Activated T-helper 17 cell treated with anti-CD3 and anti-CD28 coated beads, Interleukin-2, amount 50 U/mL, for 72 hours (primary cell): ENCODE measurements around the gene LSAMP. TPM values are rescaled to one million over a fixed set of nuclear protein-coding genes. Genes with fewer than 3 reads are reported as not detected.
"Not testable (repeated sequence)": the region's sequence is repeated elsewhere in the genome, so short reads cannot be mapped to it uniquely, and the experiment has no call there.

ENCODE experiments used
- ATAC-seq: fragments of 150-1000 bp; cut with Tn5 transposase; replicated peaks from 2 replicates; pipeline ENCODE4 v1.10.0; 2021; ENCODE audit warnings: mild to moderate bottlenecking, moderate library complexity
- H3K27ac Mint-ChIP-seq: one replicate; pipeline ENCODE4 v1.8.0; 2022; ENCODE audit warnings: mixed read lengths
- H3K27me3 Mint-ChIP-seq: one replicate; pipeline ENCODE4 v1.8.0; 2022; ENCODE audit warnings: mixed read lengths
- H3K36me3 Mint-ChIP-seq: one replicate; pipeline ENCODE4 v1.8.0; 2022; ENCODE audit warnings: low read depth, mild to moderate bottlenecking, mixed read lengths
- H3K4me1 Mint-ChIP-seq: one replicate; pipeline ENCODE4 v1.8.0; 2022; ENCODE audit warnings: mixed read lengths
- H3K4me3 Mint-ChIP-seq: one replicate; pipeline ENCODE4 v1.8.0; 2022; ENCODE audit warnings: mild to moderate bottlenecking, mixed read lengths
- H3K9me3 Mint-ChIP-seq: one replicate; pipeline ENCODE4 v1.8.0; 2022; ENCODE audit warnings: mixed read lengths
- total RNA-seq, 2 donors: library from RNA; stranded (reverse); gene quantifications; one replicate each; pipeline ENCODE4 v1.2.3, GENCODE V29; 2022

The LSAMP gene
- total RNA-seq, 2 donors from 2014 or later, result not detected

DNA sequence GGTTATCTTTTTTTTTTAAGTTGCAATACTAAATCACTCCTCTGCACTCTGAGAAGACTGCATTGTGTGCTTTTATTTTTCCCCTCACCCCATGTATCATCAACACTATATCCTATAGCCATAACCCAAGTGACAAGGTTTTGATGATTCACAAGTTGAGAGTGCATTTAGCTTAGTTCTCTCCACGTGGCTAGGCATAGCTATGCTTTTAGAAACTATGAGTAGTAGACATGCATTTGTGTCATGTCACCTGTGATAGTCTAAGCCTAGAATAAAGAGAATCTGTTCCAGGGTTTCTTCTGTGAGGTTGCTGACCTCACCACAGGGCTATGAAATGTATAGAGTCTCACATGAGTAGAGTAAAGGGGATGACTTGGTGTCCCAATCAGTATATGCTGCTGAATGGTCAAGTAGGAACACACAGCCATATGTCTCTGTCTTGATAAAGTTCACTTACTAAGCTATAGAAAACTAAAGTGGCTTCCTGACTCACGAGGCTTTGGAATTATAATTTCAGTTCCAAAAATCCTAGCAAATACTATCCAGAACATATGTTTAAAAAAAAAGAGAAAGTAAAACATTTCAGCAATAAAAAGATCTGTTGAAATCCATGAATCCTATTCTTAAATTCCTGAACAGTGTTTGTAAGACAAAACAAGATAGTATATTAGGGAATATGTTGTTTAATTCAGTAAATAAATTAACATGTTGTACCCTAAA lies 206.3 kb downstream of the LSAMP start:
- Mint-ChIP-seq H3K36me3 (no peaks in the 10 kb centered on the region), H3K27me3 (no peaks in the 10 kb centered on the region), H3K4me3 (no peak overlapping the region), H3K9me3 (peaks cover 6% of the 10 kb centered on the region), H3K4me1 (no peaks in the 10 kb centered on the region), H3K27ac (no peak overlapping the region)
- no peak for ATAC-seq

GRCh38 chr3:116233711-116234357 lies 211.5 kb downstream of the LSAMP start:
- Mint-ChIP-seq H3K4me3 (no peak overlapping the region), H3K27ac (no peak overlapping the region), H3K27me3 (peaks cover 3% of the 10 kb centered on the region), H3K4me1 (no peaks in the 10 kb centered on the region), H3K36me3 (no peaks in the 10 kb centered on the region), H3K9me3 (peaks cover 4% of the 10 kb centered on the region)
- no peak for ATAC-seq

- peaks cover 7% of the 10 kb centered on the region for H3K9me3 Mint-ChIP-seq
- ATAC-seq, result no peak
- H3K27ac Mint-ChIP-seq, result no peak overlapping the region
- no peaks in the 10 kb centered on the region for H3K36me3 Mint-ChIP-seq
- peaks cover 3% of the 10 kb centered on the region for H3K27me3 Mint-ChIP-seq
- no peak overlapping the region for H3K4me3 Mint-ChIP-seq
- H3K4me1 Mint-ChIP-seq, result no peaks in the 10 kb centered on the region
These were observed 214.8 kb downstream of the LSAMP start for GRCh38 chr3:116230431-116231020.

DNA sequence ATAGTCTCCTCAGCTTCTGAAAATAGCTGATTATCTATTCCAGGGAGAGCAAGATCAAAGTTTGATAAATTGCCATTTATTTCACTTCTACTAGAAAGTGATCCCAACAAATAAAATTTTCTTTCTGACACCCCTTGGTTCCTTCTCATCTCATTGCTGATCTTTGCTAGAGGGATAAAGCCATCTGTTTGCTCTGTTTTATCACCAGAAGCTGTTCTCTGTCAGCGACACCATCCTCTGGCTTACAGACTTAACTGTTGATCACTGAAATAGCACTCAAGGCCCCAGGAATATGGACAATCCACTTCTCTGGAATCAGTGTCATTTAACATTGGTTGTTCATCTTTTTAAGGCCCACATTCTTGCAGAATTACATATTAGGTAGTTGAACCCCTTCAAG lies 219.0 kb downstream of the LSAMP start:
- Mint-ChIP-seq H3K9me3 (peaks cover 3% of the 10 kb centered on the region), H3K27me3 (no peaks in the 10 kb centered on the region), H3K27ac (no peak overlapping the region), H3K36me3 (no peaks in the 10 kb centered on the region), H3K4me1 (no peaks in the 10 kb centered on the region), H3K4me3 (no peak overlapping the region)
- ATAC-seq, result no peak

DNA sequence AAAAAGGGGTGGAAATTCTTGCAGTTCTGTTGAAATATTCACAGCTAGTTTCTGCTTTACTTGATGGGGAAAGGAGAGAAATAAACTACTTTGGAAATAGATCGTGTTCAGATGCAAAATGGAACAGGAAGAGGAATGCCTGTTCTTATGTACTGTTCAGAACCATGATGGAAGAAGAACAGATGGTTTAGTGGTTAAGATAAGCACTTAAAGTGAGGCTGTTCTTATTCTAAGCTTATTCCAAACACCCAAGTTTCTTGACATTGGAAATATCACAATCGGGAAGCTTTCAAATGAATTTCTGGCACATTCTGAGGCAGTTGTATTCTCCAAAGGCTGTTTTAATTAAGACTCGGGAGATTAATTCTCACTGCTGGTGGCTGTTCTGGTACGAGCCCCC lies 228.5 kb downstream of the LSAMP start:
- no peak overlapping the region for H3K27ac Mint-ChIP-seq
- peaks cover 1% of the 10 kb centered on the region for H3K9me3 Mint-ChIP-seq
- H3K27me3 Mint-ChIP-seq, result no peaks in the 10 kb centered on the region
- ATAC-seq, result no peak
- H3K4me1 Mint-ChIP-seq, result no peaks in the 10 kb centered on the region
- H3K36me3 Mint-ChIP-seq, result no peaks in the 10 kb centered on the region
- no peak overlapping the region for H3K4me3 Mint-ChIP-seq

GRCh38 chr3:116211901-116212300 lies 233.4 kb downstream of the LSAMP start:
- no peak for ATAC-seq
- Mint-ChIP-seq H3K27me3 (no peaks in the 10 kb centered on the region), H3K27ac (no peak overlapping the region), H3K36me3 (no peaks in the 10 kb centered on the region), H3K4me1 (no peaks in the 10 kb centered on the region), H3K9me3 (peaks cover 7% of the 10 kb centered on the region), H3K4me3 (no peak overlapping the region)

DNA sequence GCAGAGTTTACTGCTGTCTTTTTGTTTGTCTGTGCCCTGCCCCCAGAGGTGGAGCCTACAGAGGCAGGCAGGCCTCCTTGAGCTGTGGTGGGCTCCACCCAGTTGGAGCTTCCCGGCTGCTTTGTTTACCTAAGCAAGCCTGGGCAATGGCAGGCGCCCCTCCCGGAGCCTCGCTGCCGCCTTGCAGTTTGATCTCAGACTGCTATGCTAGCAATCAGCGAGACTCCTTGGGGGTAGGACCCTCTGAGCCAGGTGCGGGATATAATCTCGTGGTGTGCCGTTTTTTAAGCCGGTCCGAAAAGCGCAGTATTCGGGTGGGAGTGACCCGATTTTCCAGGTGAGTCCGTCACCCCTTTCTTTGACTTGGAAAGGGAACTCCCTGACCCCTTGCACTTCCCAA lies 236.5 kb downstream of the LSAMP start:
- H3K4me1 Mint-ChIP-seq, H3K9me3 Mint-ChIP-seq, H3K4me3 Mint-ChIP-seq, H3K27me3 Mint-ChIP-seq, ATAC-seq, H3K27ac Mint-ChIP-seq, H3K36me3 Mint-ChIP-seq: not testable (repeated sequence)

GRCh38 chr3:116200956-116201690 lies 244.2 kb downstream of the LSAMP start:
- Mint-ChIP-seq H3K27me3 (no peaks in the 10 kb centered on the region), H3K36me3 (no peaks in the 10 kb centered on the region), H3K9me3 (peaks cover 4% of the 10 kb centered on the region), H3K4me1 (no peaks in the 10 kb centered on the region), H3K4me3 (no peak overlapping the region), H3K27ac (no peak overlapping the region)
- no peak for ATAC-seq

DNA sequence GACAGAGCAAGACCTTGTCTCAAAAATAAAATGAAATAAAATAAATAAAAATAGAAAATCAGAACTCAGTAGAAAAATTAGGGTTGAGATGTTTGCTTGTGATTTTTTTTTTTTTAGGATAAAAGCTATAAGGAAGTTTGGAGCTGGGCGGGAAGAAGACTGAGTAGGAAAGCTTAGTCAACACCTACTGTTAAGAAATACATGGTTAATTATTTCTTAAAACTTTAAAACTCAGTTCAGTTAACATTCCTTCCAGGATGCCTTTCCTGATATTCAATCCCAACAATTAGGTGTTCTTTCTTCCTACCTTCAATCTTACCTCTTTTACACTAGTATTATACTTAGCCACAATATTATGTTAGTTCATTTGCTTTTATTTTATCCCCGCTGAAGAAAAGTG lies 246.2 kb downstream of the LSAMP start:
- Mint-ChIP-seq H3K4me3 (no peak overlapping the region), H3K36me3 (no peaks in the 10 kb centered on the region), H3K27ac (no peak overlapping the region), H3K4me1 (no peaks in the 10 kb centered on the region), H3K27me3 (no peaks in the 10 kb centered on the region), H3K9me3 (peaks cover 5% of the 10 kb centered on the region)
- ATAC-seq, result no peak

DNA sequence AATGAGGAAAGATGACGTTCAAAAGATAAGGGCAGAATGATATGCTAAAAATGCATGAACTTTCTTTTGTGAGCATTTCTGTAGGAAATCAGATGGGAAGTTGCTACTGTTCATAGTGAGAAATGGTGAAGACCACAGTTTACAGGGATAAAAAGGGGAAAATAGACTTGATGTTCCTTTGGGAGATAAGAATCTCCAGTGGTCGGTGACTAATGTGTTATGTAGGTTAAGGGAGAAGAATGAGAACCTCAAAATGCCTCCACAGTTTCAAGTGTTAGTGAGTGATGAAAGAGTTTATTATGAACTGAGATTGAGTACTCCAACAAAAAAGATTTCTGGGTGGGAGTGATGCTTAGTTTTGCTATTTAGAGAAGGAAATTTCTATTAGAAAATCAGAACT lies 247.2 kb downstream of the LSAMP start:
- no peak for ATAC-seq
- Mint-ChIP-seq H3K27me3 (no peaks in the 10 kb centered on the region), H3K36me3 (no peaks in the 10 kb centered on the region), H3K4me3 (no peak overlapping the region), H3K4me1 (no peaks in the 10 kb centered on the region), H3K27ac (no peak overlapping the region), H3K9me3 (peaks cover 8% of the 10 kb centered on the region)

DNA sequence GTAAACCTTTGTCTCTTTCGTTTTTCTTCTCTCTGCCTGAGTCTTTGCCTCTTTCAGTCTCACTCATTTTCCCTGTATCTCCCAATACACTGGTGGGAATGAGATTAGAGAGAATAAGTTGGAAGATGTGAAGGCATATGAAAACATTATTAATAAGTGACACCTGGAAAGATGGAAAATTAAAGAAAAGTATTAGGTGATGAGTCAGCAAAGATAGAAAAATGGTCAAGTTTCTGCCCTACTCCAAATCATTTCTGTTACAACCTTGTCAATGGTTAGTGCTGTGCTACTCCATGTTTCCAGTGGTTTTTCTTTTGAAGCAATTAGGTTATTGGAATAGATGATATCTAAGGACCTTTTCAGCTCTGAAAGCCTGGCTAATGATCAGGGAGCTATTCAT lies 252.8 kb downstream of the LSAMP start:
- H3K36me3 Mint-ChIP-seq, result no peaks in the 10 kb centered on the region
- peaks cover 5% of the 10 kb centered on the region for H3K9me3 Mint-ChIP-seq
- H3K4me1 Mint-ChIP-seq, result no peaks in the 10 kb centered on the region
- H3K4me3 Mint-ChIP-seq, result no peak overlapping the region
- peaks cover 2% of the 10 kb centered on the region for H3K27me3 Mint-ChIP-seq
- no peak overlapping the region for H3K27ac Mint-ChIP-seq
- ATAC-seq, result no peak

- no peaks in the 10 kb centered on the region for H3K36me3 Mint-ChIP-seq
- H3K27me3 Mint-ChIP-seq, result peaks cover 4% of the 10 kb centered on the region
- no peaks in the 10 kb centered on the region for H3K4me1 Mint-ChIP-seq
- H3K27ac Mint-ChIP-seq, result no peak overlapping the region
- H3K9me3 Mint-ChIP-seq, result peaks cover 5% of the 10 kb centered on the region
- H3K4me3 Mint-ChIP-seq, result no peak overlapping the region
- no peak for ATAC-seq
These were observed 253.9 kb downstream of the LSAMP start for GRCh38 chr3:116191409-116191808.

DNA sequence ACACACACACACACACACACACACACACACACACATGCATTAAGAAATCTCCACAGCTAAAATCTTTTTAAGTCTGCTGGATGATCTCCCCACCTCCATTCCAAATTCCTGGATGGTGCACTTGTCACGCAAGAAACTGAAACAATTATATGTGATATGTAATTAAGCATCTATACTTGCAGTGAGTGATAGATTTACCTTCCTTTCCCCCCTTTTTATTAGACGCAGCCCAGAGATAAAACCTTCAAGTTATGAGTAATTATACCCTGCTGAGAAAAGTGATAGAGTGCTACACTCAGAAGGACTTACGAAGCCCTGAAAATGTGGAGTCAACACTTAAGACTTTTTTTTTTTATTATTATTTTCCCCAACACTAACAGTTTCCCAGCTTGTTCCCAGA lies 255.2 kb downstream of the LSAMP start:
- H3K4me3 Mint-ChIP-seq, result no peak overlapping the region
- peaks cover 5% of the 10 kb centered on the region for H3K9me3 Mint-ChIP-seq
- H3K36me3 Mint-ChIP-seq, result no peaks in the 10 kb centered on the region
- H3K4me1 Mint-ChIP-seq, result no peaks in the 10 kb centered on the region
- ATAC-seq, result no peak
- no peak overlapping the region for H3K27ac Mint-ChIP-seq
- peaks cover 4% of the 10 kb centered on the region for H3K27me3 Mint-ChIP-seq

DNA sequence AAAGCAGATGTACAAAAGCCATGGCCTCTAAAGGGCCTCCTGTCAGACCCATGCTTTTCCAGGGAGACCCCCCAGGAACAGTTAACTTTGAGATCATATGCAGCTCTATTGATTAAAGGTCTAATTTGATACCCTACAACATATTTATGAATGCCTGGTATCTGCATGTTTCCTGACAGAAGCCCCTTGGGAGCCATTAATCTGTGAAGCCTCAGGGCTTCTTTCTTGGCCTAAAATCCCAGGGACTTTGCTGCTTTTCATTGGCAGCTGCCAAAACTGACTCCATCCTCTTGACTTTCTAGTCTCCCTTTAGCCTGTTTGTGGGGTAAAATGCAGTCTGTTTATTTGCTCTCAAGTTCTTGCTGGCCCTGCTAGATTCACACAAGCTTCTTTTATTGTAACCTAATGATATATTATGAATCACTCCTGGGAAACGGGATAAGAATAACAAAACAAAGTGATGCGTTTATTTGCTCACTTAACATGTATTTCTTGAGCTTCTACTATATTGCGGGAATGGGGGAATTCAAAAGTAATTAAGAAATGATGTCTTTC lies 257.0 kb downstream of the LSAMP start:
- H3K9me3 Mint-ChIP-seq, result no peaks in the 10 kb centered on the region
- no peaks in the 10 kb centered on the region for H3K36me3 Mint-ChIP-seq
- H3K27ac Mint-ChIP-seq, result no peak overlapping the region
- H3K4me3 Mint-ChIP-seq, result no peak overlapping the region
- no peaks in the 10 kb centered on the region for H3K4me1 Mint-ChIP-seq
- ATAC-seq, result no peak
- peaks cover 4% of the 10 kb centered on the region for H3K27me3 Mint-ChIP-seq
